ENCODE measurements around the gene UPP2.

DNA sequence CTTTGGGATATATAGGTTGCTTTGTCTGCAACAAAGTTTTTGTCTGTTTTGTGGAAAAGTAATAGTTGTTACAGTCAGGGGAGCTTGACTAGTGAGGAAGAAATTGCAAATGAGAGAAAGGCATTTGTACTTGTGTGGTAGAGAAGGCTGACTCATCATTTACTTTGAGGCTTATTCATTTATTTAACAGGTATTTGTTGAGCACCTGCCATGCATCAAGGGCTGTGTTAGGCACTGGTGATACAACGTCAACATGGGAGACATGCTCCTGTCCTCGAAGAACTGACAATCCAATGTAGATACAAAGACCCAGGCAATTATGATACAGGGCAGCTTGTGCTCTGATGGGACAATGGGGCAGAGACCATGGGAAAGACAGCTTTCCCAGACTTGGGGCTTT lies 79.5 kb downstream of the UPP2 start:
- TF ChIP-seq, protein P1, sequence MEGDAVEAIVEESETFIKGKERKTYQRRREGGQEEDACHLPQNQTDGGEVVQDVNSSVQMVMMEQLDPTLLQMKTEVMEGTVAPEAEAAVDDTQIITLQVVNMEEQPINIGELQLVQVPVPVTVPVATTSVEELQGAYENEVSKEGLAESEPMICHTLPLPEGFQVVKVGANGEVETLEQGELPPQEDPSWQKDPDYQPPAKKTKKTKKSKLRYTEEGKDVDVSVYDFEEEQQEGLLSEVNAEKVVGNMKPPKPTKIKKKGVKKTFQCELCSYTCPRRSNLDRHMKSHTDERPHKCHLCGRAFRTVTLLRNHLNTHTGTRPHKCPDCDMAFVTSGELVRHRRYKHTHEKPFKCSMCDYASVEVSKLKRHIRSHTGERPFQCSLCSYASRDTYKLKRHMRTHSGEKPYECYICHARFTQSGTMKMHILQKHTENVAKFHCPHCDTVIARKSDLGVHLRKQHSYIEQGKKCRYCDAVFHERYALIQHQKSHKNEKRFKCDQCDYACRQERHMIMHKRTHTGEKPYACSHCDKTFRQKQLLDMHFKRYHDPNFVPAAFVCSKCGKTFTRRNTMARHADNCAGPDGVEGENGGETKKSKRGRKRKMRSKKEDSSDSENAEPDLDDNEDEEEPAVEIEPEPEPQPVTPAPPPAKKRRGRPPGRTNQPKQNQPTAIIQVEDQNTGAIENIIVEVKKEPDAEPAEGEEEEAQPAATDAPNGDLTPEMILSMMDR (conservative IDR thresholded peaks at IDR 0.05; ENCODE audit: low read depth, low read length), result no peak
- no peak for TF ChIP-seq EZH2 (IDR thresholded peaks at IDR 0.05; ENCODE audit: borderline replicate concordance, low read depth, low read length, poor library complexity, severe bottlenecking)

Data from A673 (cell line).